Hepatocyte (in vitro differentiated cells): Measurements from ENCODE around the gene MAPK6. TPM values are rescaled to one million over a fixed set of nuclear protein-coding genes. Genes with fewer than 3 reads are reported as not detected.

ENCODE experiments used
- DNase-seq: peaks from one replicate; pipeline ENCODE4 v3.0.0-alpha.2; 2016; ENCODE audit warnings: low spot score
- H2AFZ ChIP-seq: fragments of 200-600 bp; sonication (generic); 2 replicates; pipeline ENCODE4 v1.6.0; 2016; ENCODE audit warnings: antibody characterized with exemption, mild to moderate bottlenecking
- H3K27ac ChIP-seq: fragments of 200-600 bp; sonication (generic); 2 replicates; pipeline ENCODE4 v1.5.1; 2016; ENCODE audit warnings: mild to moderate bottlenecking
- H3K27me3 ChIP-seq: fragments of 200-600 bp; sonication (generic); 2 replicates; pipeline ENCODE4 v1.6.1; 2016
- H3K36me3 ChIP-seq: fragments of 200-600 bp; sonication (generic); replicated peaks from 2 replicates; pipeline ENCODE4 v1.5.1; 2016; ENCODE audit warnings: low read depth; ENCODE audit not compliant: insufficient read depth
- H3K4me1 ChIP-seq: fragments of 200-600 bp; sonication (generic); 2 replicates; pipeline ENCODE4 v1.5.1; 2016; ENCODE audit warnings: mild to moderate bottlenecking, moderate library complexity; ENCODE audit not compliant: insufficient read depth
- H3K4me2 ChIP-seq: fragments of 200-600 bp; sonication (generic); 2 replicates; pipeline ENCODE4 v1.6.0; 2016
- H3K4me3 ChIP-seq: fragments of 200-600 bp; sonication (generic); 2 replicates; pipeline ENCODE4 v1.5.1; 2016; ENCODE audit warnings: mild to moderate bottlenecking
- H3K79me2 ChIP-seq: fragments of 200-600 bp; sonication (generic); 2 replicates; pipeline ENCODE4 v1.6.0; 2017; ENCODE audit warnings: mild to moderate bottlenecking
- H3K9me2 ChIP-seq: fragments of 200-600 bp; sonication (generic); replicated peaks from 2 replicates; pipeline ENCODE4 v1.6.0; 2017; ENCODE audit warnings: mild to moderate bottlenecking; ENCODE audit not compliant: insufficient read depth
- H3K9me3 ChIP-seq: fragments of 200-600 bp; sonication (generic); 2 replicates; pipeline ENCODE4 v1.5.1; 2016; ENCODE audit warnings: low read depth, mild to moderate bottlenecking
- H4K20me1 ChIP-seq: fragments of 200-600 bp; sonication (generic); 2 replicates; pipeline ENCODE4 v1.6.0; 2016; ENCODE audit warnings: mild to moderate bottlenecking; ENCODE audit not compliant: insufficient read depth, poor library complexity, severe bottlenecking
- CTCF ChIP-seq: fragments of 200-600 bp; sonication (generic); IDR thresholded peaks from 2 replicates; pipeline ENCODE4 v1.5.1; 2016; ENCODE audit warnings: antibody characterized with exemption, mild to moderate bottlenecking; ENCODE audit not compliant: poor library complexity
- EZH2 ChIP-seq: fragments of 200-600 bp; sonication (generic); IDR thresholded peaks from 2 replicates; pipeline ENCODE4 v1.6.1; 2016; ENCODE audit warnings: antibody characterized with exemption, mild to moderate bottlenecking, borderline replicate concordance
- EZH2phosphoT487 ChIP-seq: fragments of 200-600 bp; sonication (generic); IDR thresholded peaks from one replicate; pipeline ENCODE4 v1.6.1; 2018; ENCODE audit warnings: antibody characterized with exemption, mild to moderate bottlenecking, low read depth, moderate library complexity; ENCODE audit not compliant: unreplicated experiment, severe bottlenecking
- WGBS: methylation state at CpG from one replicate; pipeline ENCODE4 v1.1.6; 2016; ENCODE audit warnings: low lambda C conversion rate; ENCODE audit errors: missing lambda C conversion rate; 5-methylcytosine and 5-hydroxymethylcytosine counted together
- polyA plus RNA-seq: library from polyadenylated mRNA; unstranded; fragments of >200 nt; fragmentation: Nextera tagmentation; extraction: Ambion mirVana; gene quantifications from 2 replicates; pipeline ENCODE4 v1.2.1, GENCODE V29; 2016
- total RNA-seq: library from RNA; depleted of rRNA; stranded (reverse); fragments of >200 nt; gene quantifications from 2 replicates; pipeline ENCODE4 v1.2.3, GENCODE V29; 2014

Gene MAPK6
- total and polyA plus RNA-seq, 2 experiments from 2014 or later: 37.8 to 123 TPM

DNA sequence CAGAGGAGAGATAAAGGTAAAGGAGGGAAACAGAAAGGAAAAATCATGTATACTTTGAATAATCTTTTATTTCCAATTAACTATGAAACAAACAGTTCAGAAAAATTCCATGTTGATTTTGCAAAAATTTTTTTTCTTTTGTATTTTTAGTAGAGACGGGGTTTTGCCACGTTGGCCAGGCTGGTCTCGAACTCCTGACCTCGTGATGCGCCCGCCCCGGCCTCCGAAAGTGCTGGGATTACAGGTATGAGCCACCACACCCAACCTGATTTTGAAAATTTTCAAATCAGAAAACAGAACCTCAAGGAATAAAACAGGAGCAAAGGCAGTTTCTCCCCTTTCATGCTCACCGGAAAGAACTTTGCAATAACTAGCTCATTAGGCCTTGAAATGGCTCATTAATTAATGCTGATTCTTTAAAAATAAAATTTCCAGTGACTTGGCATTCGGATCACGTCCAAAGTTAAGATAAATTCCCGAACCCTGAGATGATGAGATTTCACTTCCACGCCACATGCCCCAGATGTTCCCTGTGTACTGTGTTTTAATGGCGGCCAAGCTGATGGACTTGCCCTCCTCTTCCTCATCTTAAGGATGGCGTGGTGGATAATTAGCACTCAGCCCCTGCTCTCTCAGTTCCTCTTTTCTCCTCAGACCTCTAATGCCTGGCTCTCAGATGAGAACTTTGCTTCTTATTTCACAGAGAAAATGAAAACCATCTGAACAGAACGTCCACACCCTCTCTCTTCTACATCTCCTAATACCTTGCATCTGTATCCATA, 82.7 kb downstream of the MAPK6 start:
- H3K79me2 ChIP-seq: no peaks in the 10 kb centered on the region

GRCh38 chr15:52102463-52102862, 83.4 kb downstream of the MAPK6 start:
- no peak overlapping the region for H3K4me3 ChIP-seq
- DNase-seq: no peak
- no peaks in the 10 kb centered on the region for H3K27me3 ChIP-seq
- H3K36me3 ChIP-seq: no peaks in the 10 kb centered on the region
- H4K20me1 ChIP-seq: no peaks in the 10 kb centered on the region
- no peaks in the 10 kb centered on the region for H3K79me2 ChIP-seq
- no peak overlapping the region for H2AFZ ChIP-seq
- TF ChIP-seq EZH2phosphoT487 (no peak), EZH2 (no peak), CTCF (no peak)
- no peaks in the 10 kb centered on the region for H3K9me3 ChIP-seq
- H3K9me2 ChIP-seq: no peaks in the 10 kb centered on the region
- H3K27ac ChIP-seq: no peak overlapping the region
- no peak overlapping the region for H3K4me2 ChIP-seq
- no peaks in the 10 kb centered on the region for H3K4me1 ChIP-seq
- WGBS: 83% methylated on average over 2 of the region's 2 CpGs

More for the DNA sequence above, 82.7 kb downstream of the MAPK6 start:
- no peaks in the 10 kb centered on the region for H3K27me3 ChIP-seq
- no peaks in the 10 kb centered on the region for H3K36me3 ChIP-seq
- H4K20me1 ChIP-seq: no peaks in the 10 kb centered on the region
- no peaks in the 10 kb centered on the region for H3K4me1 ChIP-seq
- no peak for TF ChIP-seq EZH2
- TF ChIP-seq CTCF: no peak
- TF ChIP-seq EZH2phosphoT487: no peak
- H3K9me2 ChIP-seq: no peaks in the 10 kb centered on the region
- H3K4me3 ChIP-seq: no peak overlapping the region
- H2AFZ ChIP-seq: no peak overlapping the region
- no peaks in the 10 kb centered on the region for H3K9me3 ChIP-seq
- DNase-seq: no peak
- H3K4me2 ChIP-seq: no peak overlapping the region
- no peak overlapping the region for H3K27ac ChIP-seq
- WGBS: 94% methylated on average over 16 of the region's 16 CpGs

GRCh38 chr15:52103217-52104207, 84.5 kb downstream of the MAPK6 start:
- no peaks in the 10 kb centered on the region for H3K27me3 ChIP-seq
- no peak for TF ChIP-seq EZH2phosphoT487
- no peak for TF ChIP-seq EZH2
- TF ChIP-seq CTCF: no peak
- H2AFZ ChIP-seq: no peak overlapping the region
- H3K9me3 ChIP-seq: no peaks in the 10 kb centered on the region
- H3K9me2 ChIP-seq: no peaks in the 10 kb centered on the region
- 85% methylated on average over 5 of the region's 5 CpGs for WGBS
- no peaks in the 10 kb centered on the region for H3K79me2 ChIP-seq
- no peak overlapping the region for H3K4me2 ChIP-seq
- no peaks in the 10 kb centered on the region for H4K20me1 ChIP-seq
- DNase-seq: peak; percentile 76
- no peaks in the 10 kb centered on the region for H3K4me1 ChIP-seq
- H3K4me3 ChIP-seq: no peak overlapping the region
- peak overlapping the region; percentile 42 for H3K27ac ChIP-seq
- no peaks in the 10 kb centered on the region for H3K36me3 ChIP-seq
